GM18526 (cell line): ENCODE measurements around the gene EPHA4.

ENCODE experiments used
- POLR2A ChIP-seq: IDR thresholded peaks from 3 replicates; pipeline ENCODE4 v1.6.1; 2011; ENCODE audit not compliant: insufficient read length; ENCODE audit errors: extremely low read depth

EPHA4 gene

DNA sequence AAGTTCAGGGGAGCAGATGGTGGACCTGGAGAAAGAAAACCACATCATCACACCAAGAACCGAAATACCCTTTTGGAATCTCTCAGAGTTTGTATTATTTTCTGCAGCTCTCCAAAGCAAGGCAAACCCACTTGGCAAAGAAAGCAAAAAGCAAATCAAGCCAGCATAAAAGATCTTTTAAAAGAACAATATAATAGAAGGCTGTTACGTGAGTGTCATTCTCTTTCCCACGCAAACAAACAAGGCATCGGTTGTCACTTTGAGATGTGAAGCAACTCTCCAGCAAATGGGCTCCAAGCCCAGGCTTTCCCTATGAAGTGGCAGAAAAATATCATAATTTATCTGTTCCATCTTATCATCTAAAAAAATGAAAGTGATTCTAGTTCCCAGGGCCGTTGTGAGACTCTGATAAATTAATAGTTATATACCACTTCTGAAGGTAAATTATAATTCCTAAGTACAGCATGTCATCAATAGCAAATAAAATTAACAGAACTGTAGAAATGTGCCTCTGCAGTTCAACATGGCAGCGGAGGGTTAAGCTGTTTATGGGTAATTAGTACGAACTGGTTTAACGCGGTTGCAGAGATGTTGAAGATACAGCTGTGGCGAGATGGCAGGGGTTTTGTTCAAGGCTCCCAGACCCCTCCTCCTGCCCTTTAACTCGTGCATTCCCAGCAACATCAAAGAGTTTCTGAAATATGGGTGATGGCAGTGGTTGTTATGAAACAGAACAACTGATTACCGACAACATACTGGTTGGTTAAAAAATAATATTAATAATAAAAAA, 89.2 kb downstream of the EPHA4 start:
- TF ChIP-seq POLR2A = no peak

GRCh38 chr2:221480821-221481220, 91.3 kb downstream of the EPHA4 start:
- TF ChIP-seq POLR2A = no peak

GRCh38 chr2:221480163-221480562, 91.9 kb downstream of the EPHA4 start:
- TF ChIP-seq POLR2A = no peak

DNA sequence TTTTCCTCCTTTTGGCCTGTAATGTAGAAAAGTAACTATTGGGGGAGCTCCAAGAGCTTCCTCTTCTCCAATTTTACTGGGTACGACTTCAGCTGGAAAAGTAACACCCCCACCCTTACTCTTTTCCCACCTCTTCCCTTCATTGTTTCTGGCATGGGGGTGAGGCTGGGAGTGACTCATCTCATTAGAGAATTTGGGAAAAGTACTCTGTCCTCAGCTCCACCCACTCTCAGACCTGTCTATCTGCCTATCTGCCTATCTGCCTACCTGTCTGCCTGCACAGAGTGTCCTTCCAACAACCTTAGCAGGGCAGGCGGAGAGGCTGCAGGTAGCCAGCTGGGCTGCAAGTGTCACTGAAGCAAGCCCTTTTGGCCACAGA, 93.6 kb downstream of the EPHA4 start:
- no peak for TF ChIP-seq POLR2A

DNA sequence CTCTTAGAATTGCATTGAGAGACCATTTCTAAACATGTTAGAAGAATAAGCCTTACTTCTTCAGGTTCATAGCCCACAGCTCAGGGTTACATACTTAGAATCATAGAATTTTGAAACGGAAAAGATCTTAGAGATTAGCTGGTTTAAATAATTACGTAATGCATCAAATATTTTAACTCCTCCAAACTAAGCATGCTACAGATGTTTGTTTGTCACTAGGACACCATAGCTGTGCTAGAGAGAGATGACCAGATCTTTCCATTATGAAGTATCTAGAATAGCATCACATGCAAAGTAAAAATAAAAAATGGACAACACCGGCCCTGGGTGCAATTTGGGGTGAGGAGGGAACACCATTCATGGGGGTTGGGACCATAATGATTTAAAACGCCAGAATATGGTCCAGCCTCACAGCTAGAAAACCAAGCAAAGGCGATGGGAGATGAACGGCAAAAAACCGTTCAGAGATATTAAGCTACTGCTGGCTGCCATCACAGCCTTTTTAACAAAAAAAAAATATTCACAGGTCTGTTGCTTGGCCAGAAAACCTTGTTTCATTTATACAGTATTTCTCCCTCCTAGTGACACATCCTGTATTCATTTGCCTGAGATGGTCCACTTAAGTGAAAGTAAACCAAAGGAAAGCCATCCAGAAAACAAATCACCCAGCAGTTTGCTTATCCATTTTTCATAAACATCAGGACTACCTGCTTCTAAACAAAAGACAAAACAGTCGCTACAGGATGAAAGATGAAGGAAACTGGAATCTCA, 94.2 kb downstream of the EPHA4 start:
- TF ChIP-seq POLR2A = no peak

DNA sequence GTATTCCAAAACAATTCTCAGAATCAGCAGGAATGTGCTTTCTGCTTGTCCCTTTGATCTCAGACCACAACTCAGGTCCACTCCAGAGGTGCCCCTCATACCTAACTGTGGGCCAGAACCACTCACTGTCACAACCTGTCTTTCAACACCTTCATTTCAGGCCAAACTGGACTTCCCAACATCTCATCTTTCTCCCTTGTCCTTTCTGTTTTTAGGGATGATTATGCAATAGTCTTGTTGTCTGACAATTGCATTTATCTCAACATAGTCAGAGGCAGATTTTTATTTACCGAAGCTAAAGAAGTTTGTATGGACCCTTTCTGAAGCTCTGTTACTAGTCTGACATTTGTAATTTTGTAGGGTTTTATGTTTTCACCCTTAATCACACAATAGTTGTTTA, 95.9 kb downstream of the EPHA4 start:
- TF ChIP-seq POLR2A = no peak

DNA sequence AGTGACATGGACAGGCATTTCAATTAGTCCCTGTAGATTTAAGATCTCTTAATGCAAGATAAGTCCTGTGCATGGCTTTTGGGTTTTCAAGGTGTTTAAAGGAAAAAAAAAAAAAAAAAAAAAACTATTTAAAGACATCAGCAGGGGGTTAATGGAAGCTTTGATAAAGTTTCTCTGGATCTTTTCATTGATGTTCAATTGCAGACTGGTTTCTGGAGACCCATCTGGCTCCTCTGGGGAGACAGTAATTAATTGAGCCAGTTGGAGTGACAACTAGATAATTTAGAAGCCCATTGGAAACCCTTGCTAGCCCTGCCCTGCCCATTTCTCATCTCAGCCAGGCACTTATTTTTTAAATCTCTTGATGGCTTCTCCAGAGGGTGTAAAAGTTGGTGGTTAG, 98.7 kb downstream of the EPHA4 start:
- no peak for TF ChIP-seq POLR2A

GRCh38 chr2:221468317-221468716, 103.8 kb downstream of the EPHA4 start:
- TF ChIP-seq POLR2A = no peak

- no peak for TF ChIP-seq POLR2A
Measured at GRCh38 chr2:221467610-221468009, 104.5 kb downstream of the EPHA4 start.

- no peak for TF ChIP-seq POLR2A
Measured at GRCh38 chr2:221466744-221467143, 105.4 kb downstream of the EPHA4 start.

GRCh38 chr2:221465776-221466175, 106.3 kb downstream of the EPHA4 start:
- TF ChIP-seq POLR2A = no peak

DNA sequence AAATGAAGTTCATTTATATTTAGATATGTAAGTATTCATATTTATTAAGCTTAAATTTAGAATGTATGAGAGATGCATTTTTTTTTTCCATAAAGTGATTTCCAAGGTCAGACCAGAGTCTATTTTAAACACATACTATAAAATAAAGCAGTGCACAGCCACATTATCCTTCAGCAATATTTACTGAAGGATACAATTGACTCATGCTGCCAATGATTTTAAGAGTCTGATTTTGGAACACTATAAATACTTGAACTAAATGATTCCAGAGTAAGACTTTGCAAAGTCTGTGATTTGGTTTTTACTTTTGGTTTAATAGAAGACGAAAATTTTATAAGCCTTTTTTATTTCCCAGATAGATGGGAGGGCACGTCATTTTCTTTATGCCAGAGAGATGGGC, 107.1 kb downstream of the EPHA4 start:
- TF ChIP-seq POLR2A = no peak

DNA sequence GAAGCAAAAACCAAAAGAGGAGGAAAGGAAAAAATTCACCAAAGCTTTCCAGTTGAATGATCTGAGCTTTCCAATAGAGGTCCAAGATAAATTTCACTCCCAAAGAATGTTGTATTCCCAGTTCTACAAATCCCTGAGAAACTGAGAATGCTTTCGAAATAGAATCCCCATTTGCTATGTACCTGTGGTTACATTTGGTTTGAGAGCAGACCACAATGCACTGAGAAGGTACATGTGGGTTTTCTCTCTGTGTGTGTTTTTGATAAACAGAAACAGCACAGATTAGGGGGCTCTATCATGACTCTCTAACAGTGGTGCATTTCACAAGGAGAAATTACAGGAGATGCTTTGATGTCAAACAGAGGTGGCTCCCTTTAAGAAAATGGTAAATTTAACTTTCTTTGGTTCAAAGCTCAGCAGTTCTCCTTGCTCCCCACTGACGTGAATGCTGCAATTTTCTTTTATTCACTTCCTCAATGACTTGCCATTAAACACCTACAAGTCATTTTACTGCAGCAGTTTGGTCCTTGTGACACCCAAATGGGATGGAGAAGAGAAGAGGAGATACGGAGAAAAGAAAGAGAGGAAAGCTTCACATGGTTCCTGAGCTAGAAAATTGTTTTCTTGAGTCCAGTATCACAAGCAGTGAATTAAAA, 108.7 kb downstream of the EPHA4 start:
- no peak for TF ChIP-seq POLR2A

DNA sequence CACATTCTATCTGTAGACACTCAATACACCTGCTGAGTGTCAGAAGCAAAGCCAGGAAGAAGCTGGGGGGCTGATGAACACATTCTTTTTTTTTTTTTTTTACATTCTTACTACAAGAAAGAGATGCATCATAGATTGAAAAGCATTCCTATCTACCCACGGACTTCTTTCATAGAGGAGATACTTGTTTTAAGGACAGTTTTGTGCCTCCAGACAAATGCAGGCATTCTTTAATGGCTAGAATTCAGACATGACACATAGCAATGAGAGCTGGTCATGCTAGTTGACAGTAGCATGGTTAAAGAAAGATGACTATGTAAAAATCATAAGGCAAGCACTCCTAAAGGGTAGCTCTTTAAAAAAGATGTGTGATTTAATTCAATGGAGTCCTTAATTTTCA, 110.2 kb downstream of the EPHA4 start:
- no peak for TF ChIP-seq POLR2A

DNA sequence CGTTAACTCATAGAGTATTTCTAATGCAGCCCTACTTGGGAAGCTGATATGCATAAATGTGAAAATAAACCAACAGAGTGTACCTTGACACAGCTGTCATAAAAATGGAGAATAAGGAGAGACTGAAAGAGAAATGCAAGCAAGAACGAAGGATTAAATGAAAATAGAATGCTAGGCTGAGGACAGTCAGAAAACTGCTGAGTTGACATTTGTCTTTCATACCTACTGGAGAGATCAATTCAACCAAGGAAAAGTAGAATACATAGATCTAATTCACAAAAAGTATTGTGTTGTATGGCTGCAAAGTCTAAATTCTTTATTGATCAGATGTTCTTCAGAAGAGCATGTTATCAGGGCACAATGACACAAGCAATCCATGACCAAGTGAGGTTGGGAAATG, 112.0 kb downstream of the EPHA4 start:
- TF ChIP-seq POLR2A = no peak

GRCh38 chr2:221458578-221458977, 113.5 kb downstream of the EPHA4 start:
- no peak for TF ChIP-seq POLR2A
